Activated T-cell treated with anti-CD3 and anti-CD28 coated beads, Interleukin-2, amount 50 U/mL, for 4 hours (primary cell): ENCODE measurements around the gene PPP4R1. TPM values are rescaled to one million over a fixed set of nuclear protein-coding genes. Genes with fewer than 3 reads are reported as not detected.
A peak's percentile ranks its signal among the peaks of the same experiment; 100 is the strongest.

Source experiments
- ATAC-seq, 2 donors: fragments of 200-7000 bp; cut with Tn5 transposase; one replicate each; pipeline ENCODE4 v1.10.0; 2021
- DNase-seq: peaks from one replicate; pipeline ENCODE4 v3.0.0-alpha.2; 2020
- H3K27me3 Mint-ChIP-seq: one replicate; pipeline ENCODE4 v1.8.0; 2021; ENCODE audit warnings: low read depth, mixed read lengths
- H3K36me3 Mint-ChIP-seq: one replicate; pipeline ENCODE4 v1.8.0; 2022; ENCODE audit warnings: mixed read lengths; ENCODE audit not compliant: insufficient read depth
- H3K4me1 Mint-ChIP-seq: one replicate; pipeline ENCODE4 v1.8.0; 2021; ENCODE audit warnings: low read depth, mixed read lengths
- H3K4me3 Mint-ChIP-seq: one replicate; pipeline ENCODE4 v1.8.0; 2021; ENCODE audit warnings: mild to moderate bottlenecking, moderate library complexity, mixed read lengths
- H3K9me3 Mint-ChIP-seq: one replicate; pipeline ENCODE4 v1.8.0; 2021; ENCODE audit warnings: mixed read lengths
- total RNA-seq, 3 donors: library from RNA; stranded (reverse); gene quantifications; one replicate each; pipeline ENCODE4 v1.2.1, GENCODE V29; 2021

PPP4R1 gene
- total RNA-seq, 3 donors from 2014 or later: 32.6 to 38.3 (median 36.8) TPM

DNA sequence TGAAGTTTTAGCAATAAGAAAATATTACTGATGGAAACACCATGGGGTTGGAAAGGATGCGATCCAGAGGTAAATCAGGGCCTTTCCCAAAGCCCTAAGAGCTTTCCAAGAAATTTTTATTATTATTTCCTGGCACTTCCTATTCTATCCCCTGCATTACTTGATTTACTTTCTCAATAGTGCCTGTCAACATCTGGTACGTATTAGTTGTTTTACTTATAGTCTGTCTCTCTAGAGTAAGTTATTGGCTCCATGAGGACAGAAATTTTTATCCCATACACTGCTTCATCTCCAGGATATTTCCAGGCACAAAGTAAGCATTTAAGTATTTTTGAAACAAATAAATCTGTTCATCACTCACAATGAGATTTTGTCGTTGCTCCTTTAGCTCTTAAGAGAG is 18.1 kb downstream of the PPP4R1 start:
- Mint-ChIP-seq H3K4me3 (no peak overlapping the region), H3K4me1 (peaks cover 30% of the 10 kb centered on the region), H3K27me3 (no peaks in the 10 kb centered on the region), H3K36me3 (peaks cover 38% of the 10 kb centered on the region), H3K9me3 (peaks cover 20% of the 10 kb centered on the region)
- DNase-seq (no peak), ATAC-seq (no peak)

DNA sequence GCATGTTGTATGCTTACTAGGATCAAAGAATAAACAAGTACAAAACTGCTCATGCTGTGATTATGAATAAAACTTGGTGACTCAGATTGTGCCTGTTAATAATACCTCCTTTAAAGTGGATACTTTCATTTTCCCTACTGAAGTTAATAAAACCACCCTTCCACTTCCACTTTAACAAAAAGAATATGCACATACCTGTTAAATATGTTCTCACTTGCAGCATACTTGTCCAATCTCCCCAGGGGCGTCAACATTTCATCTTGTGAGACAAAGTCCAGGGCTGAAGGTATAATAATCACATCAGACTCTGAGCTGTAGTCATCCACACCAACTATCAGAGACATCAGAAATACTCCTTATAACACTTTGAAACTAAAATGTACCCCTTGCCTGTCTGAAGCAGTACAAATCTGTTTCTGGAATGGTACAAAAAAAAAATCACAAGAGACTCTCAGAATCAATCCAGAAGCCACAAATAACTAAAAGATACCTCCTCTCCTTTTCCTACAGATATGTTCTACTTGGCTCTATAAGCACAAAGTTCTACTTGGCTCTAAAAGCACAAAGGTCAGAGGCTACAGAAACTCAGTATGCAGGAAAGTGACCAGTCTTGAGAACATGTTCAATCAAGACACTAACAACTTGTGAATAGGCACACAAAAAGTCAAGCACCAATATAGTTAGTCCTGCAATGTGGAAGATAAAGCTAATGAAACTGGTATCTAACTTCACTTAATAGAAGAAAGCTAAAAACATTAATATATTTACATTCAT is 19.3 kb downstream of the PPP4R1 start:
- DNase-seq (no peak), ATAC-seq (peak; percentile 27 to 35)
- H3K36me3 Mint-ChIP-seq: peaks cover 44% of the 10 kb centered on the region
- no peaks in the 10 kb centered on the region for H3K27me3 Mint-ChIP-seq
- peak overlapping the region; percentile 4 for H3K4me3 Mint-ChIP-seq
- H3K4me1 Mint-ChIP-seq: peaks cover 30% of the 10 kb centered on the region
- H3K9me3 Mint-ChIP-seq: peaks cover 14% of the 10 kb centered on the region

GRCh38 chr18:9587924-9588323 is 26.4 kb downstream of the PPP4R1 start:
- Mint-ChIP-seq H3K4me1 (peaks cover 2% of the 10 kb centered on the region), H3K9me3 (no peaks in the 10 kb centered on the region), H3K36me3 (peaks cover 52% of the 10 kb centered on the region), H3K4me3 (no peak overlapping the region), H3K27me3 (no peaks in the 10 kb centered on the region)
- ATAC-seq: no peak
- no peak for DNase-seq

GRCh38 chr18:9586814-9587213 is 27.5 kb downstream of the PPP4R1 start:
- no peaks in the 10 kb centered on the region for H3K27me3 Mint-ChIP-seq
- ATAC-seq (no peak), DNase-seq (no peak)
- peaks cover 7% of the 10 kb centered on the region for H3K9me3 Mint-ChIP-seq
- H3K36me3 Mint-ChIP-seq: peaks cover 55% of the 10 kb centered on the region
- H3K4me3 Mint-ChIP-seq: no peak overlapping the region
- no peaks in the 10 kb centered on the region for H3K4me1 Mint-ChIP-seq

- Mint-ChIP-seq H3K4me1 (no peaks in the 10 kb centered on the region), H3K36me3 (peaks cover 52% of the 10 kb centered on the region), H3K4me3 (no peak overlapping the region), H3K27me3 (no peaks in the 10 kb centered on the region), H3K9me3 (peaks cover 14% of the 10 kb centered on the region)
- DNase-seq (no peak), ATAC-seq (no peak)
Observed at GRCh38 chr18:9581667-9582066, 32.7 kb downstream of the PPP4R1 start.

DNA sequence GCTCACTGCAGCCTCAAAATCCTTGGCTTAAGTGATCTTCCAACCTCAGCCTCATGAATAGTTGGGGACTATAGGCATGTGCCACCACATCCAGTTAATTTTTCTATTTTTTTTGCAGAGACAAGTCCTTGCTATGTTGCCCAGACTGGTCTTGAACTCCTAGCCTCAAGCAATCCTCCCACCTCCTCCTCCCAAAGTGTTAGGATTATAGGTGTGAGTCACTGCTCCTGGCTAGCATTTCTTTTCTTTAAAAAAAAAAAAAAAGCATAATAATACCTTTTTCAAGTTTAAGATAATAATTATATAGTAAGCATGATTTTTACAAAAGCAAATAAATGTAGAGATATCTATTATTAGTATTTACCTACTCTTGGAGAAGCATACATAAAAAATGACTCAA is 36.1 kb downstream of the PPP4R1 start:
- Mint-ChIP-seq H3K27me3 (no peaks in the 10 kb centered on the region), H3K36me3 (peaks cover 48% of the 10 kb centered on the region), H3K4me1 (no peaks in the 10 kb centered on the region), H3K9me3 (peaks cover 14% of the 10 kb centered on the region), H3K4me3 (no peak overlapping the region)
- ATAC-seq: no peak
- DNase-seq: no peak

DNA sequence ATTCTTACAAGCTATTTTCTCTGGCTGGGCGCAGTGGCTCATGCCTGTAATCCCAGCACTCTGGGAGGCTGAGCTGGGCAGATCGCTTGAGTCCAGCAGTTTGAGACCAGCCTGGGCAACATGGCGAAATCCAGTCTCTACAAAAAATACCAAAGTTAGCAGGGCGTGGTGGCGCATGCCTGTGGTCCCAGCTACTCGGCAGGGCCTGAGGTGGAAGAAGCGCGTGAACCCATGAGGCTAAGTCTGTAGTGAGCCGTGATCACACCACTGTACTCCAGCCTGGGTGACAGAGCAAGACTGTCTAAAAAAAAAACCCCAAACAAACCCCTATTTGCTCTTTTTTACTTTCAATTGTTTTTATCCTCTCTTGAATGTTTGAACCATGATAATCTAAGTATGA is 37.0 kb downstream of the PPP4R1 start:
- H3K9me3 Mint-ChIP-seq: peaks cover 11% of the 10 kb centered on the region
- H3K4me3 Mint-ChIP-seq: no peak overlapping the region
- peaks cover 40% of the 10 kb centered on the region for H3K36me3 Mint-ChIP-seq

DNA sequence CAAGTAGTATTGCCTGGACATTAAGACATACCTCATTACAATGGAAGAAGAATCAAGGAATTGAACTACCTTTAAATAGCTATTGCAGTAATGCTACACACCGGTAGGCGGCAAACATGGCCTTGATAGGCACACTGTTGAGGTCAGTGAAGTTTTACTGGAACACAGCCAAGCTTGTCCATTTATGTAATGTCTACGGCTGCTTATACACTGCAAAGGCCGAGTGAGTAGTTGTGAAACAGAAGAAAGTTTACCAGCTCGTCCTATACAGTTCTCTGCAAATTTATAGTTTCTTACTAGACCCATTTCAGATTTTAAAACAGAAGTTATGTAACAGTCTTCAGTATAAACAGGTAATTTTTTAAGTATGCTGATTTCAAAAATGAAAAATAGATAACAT is 38.8 kb downstream of the PPP4R1 start:
- no peaks in the 10 kb centered on the region for H3K27me3 Mint-ChIP-seq
- peaks cover 33% of the 10 kb centered on the region for H3K36me3 Mint-ChIP-seq
- H3K9me3 Mint-ChIP-seq: no peaks in the 10 kb centered on the region
- ATAC-seq (no peak), DNase-seq (no peak)
- no peak overlapping the region for H3K4me3 Mint-ChIP-seq
- no peaks in the 10 kb centered on the region for H3K4me1 Mint-ChIP-seq

More for the DNA sequence above, 37.0 kb downstream of the PPP4R1 start:
- no peaks in the 10 kb centered on the region for H3K27me3 Mint-ChIP-seq
- DNase-seq: no peak
- ATAC-seq: no peak
- no peaks in the 10 kb centered on the region for H3K4me1 Mint-ChIP-seq

- no peaks in the 10 kb centered on the region for H3K27me3 Mint-ChIP-seq
- DNase-seq (no peak), ATAC-seq (no peak)
- no peak overlapping the region for H3K4me3 Mint-ChIP-seq
- H3K36me3 Mint-ChIP-seq: peaks cover 36% of the 10 kb centered on the region
- H3K9me3 Mint-ChIP-seq: no peaks in the 10 kb centered on the region
- no peaks in the 10 kb centered on the region for H3K4me1 Mint-ChIP-seq
Observed at GRCh38 chr18:9574473-9575115, 39.8 kb downstream of the PPP4R1 start.

DNA sequence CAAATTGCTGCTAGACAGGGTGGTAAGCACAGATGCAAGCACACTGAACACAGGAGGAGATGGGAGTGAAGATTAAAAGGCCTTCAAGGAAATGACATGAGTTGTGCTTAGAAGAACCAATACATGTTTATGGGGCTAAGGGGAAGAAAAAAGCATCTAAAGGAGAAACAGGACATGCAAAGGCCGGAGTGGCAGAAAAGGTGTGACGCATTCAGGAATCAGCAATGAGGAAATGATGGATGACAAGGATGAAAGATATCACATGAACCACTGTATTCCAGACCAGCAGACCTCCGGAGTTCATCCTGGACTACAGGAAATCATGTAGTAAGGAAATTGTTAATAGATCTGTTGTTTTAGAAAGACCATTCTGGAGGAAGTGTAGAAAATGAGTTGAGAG is 42.8 kb downstream of the PPP4R1 start:
- no peaks in the 10 kb centered on the region for H3K4me1 Mint-ChIP-seq
- no peak for ATAC-seq
- no peak for DNase-seq
- no peaks in the 10 kb centered on the region for H3K27me3 Mint-ChIP-seq
- peaks cover 40% of the 10 kb centered on the region for H3K36me3 Mint-ChIP-seq
- H3K9me3 Mint-ChIP-seq: no peaks in the 10 kb centered on the region
- H3K4me3 Mint-ChIP-seq: no peak overlapping the region

DNA sequence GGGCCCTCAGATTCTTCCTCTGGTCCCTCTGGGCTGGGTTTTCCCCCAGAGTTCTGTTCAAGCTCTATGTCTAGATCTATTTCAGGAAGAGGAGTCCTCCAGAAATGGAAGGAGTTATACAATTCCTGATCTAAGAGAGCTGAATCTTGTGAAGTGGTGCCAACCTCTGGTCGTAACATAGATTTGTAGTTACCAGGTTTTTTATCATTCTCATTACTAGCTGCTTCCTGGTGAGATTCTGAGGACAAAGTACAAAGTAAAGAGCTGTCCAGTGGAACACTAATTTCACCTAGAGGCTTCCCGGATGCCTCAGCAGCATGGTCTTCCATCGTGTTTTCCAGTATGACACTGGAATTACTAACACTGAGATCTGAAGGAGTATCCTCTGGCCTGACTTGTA is 44.1 kb downstream of the PPP4R1 start:
- no peaks in the 10 kb centered on the region for H3K4me1 Mint-ChIP-seq
- H3K4me3 Mint-ChIP-seq: no peak overlapping the region
- H3K27me3 Mint-ChIP-seq: no peaks in the 10 kb centered on the region
- peaks cover 35% of the 10 kb centered on the region for H3K36me3 Mint-ChIP-seq
- ATAC-seq (no peak), DNase-seq (no peak)
- H3K9me3 Mint-ChIP-seq: no peaks in the 10 kb centered on the region

DNA sequence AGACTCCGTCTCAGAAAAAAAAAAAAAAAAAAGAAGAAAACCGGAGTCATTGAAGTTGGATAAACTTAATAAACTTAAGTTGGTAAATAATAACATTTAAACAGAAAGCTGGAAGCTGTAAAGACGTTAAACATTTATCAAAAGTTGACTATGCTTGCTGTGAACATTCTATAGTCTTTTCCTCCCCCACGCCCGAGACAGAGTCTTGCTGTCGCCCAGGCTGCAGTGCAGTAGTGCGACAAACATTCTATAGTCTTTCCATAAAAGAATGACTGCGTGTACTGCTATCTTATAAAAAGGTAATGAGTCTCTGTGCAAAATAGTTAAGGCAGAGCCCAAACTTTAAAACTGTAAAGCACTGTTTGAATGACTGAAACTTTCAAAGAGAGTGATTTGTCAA is 45.2 kb downstream of the PPP4R1 start:
- no peak overlapping the region for H3K4me3 Mint-ChIP-seq
- H3K27me3 Mint-ChIP-seq: no peaks in the 10 kb centered on the region
- H3K36me3 Mint-ChIP-seq: peaks cover 29% of the 10 kb centered on the region
- H3K4me1 Mint-ChIP-seq: no peaks in the 10 kb centered on the region
- ATAC-seq (no peak), DNase-seq (no peak)
- H3K9me3 Mint-ChIP-seq: no peaks in the 10 kb centered on the region

DNA sequence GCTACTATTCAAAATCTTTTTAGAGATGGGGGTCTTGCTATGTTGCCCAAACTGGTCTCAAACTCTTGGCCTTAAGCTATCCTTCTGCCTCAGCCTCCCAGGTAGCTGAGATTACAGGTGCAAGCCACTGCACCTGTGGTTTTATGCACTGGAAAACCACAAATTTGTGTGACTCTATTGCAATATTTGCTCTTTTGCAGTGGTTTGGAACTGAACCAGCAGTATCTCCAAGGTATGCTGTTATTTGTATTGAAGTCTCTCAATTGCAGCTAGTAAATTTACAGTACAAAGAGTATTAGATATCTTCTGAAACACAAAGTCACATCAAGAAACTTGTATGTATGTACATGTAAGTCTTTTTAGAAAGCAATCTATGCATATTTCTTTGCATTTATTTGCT is 46.2 kb downstream of the PPP4R1 start:
- DNase-seq: no peak
- Mint-ChIP-seq H3K4me1 (no peaks in the 10 kb centered on the region), H3K4me3 (no peak overlapping the region), H3K9me3 (no peaks in the 10 kb centered on the region), H3K27me3 (no peaks in the 10 kb centered on the region), H3K36me3 (peaks cover 31% of the 10 kb centered on the region)
- no peak for ATAC-seq

- H3K9me3 Mint-ChIP-seq: no peaks in the 10 kb centered on the region
- no peak overlapping the region for H3K4me3 Mint-ChIP-seq
- H3K27me3 Mint-ChIP-seq: no peaks in the 10 kb centered on the region
- ATAC-seq (no peak), DNase-seq (no peak)
- no peaks in the 10 kb centered on the region for H3K4me1 Mint-ChIP-seq
- H3K36me3 Mint-ChIP-seq: peaks cover 33% of the 10 kb centered on the region
Observed at GRCh38 chr18:9565407-9565806, 49.0 kb downstream of the PPP4R1 start.

DNA sequence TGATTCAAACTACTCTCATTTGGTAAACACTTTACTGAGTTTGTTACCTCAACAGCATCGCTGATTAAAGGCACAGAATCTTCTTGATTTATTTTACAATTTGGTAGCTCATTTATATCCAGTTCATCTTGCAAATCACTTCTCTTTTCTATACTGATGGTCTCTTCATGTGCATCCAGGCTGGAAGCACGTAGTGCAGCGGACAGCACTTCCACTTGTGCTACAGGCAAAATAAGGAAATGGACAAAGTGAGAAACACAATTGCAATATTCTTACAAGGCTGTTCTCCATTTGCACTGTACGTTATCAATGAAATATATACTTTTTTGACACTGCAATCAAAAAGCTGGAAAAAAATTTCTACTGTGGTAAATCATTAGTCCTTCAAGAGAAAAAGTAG is 51.0 kb downstream of the PPP4R1 start:
- Mint-ChIP-seq H3K9me3 (no peaks in the 10 kb centered on the region), H3K27me3 (no peaks in the 10 kb centered on the region), H3K4me1 (no peaks in the 10 kb centered on the region), H3K4me3 (no peak overlapping the region), H3K36me3 (peaks cover 32% of the 10 kb centered on the region)
- no peak for DNase-seq
- no peak for ATAC-seq
